HEK293T (cell line): Measurements from ENCODE around the gene QRFP.

Experiments used
- CTCF ChIA-PET: fragments of 350-600 bp; formaldehyde crosslinking; extraction: SDS; loops from one replicate; lab custom pipeline; 2021; ENCODE audit warnings: antibody characterized with exemption, inconsistent platforms; lab: Yijun Ruan, JAX
- POLR2A ChIA-PET: fragments of 350-600 bp; formaldehyde crosslinking; extraction: SDS; loops from one replicate; lab custom pipeline; 2020; ENCODE audit warnings: antibody characterized with exemption, inconsistent platforms; lab: Yijun Ruan, JAX
- DNase-seq: peaks from one replicate; pipeline ENCODE4 v3.0.0; 2012; ENCODE audit warnings: mixed read lengths; ENCODE audit errors: extremely low spot score
- ARNT ChIP-seq: fragments of 450-650 bp; IDR thresholded peaks from 2 replicates; pipeline ENCODE4 v1.6.1; 2017; ENCODE audit warnings: mild to moderate bottlenecking
- BHLHE40 ChIP-seq: fragments of 450-650 bp; IDR thresholded peaks from 2 replicates; pipeline ENCODE4 v1.6.1; 2016; ENCODE audit warnings: mild to moderate bottlenecking, moderate library complexity, borderline replicate concordance
- CTBP1 ChIP-seq: fragments of 450-650 bp; IDR thresholded peaks from 2 replicates; pipeline ENCODE4 v1.6.1; 2016; ENCODE audit warnings: borderline replicate concordance
- ELF4 ChIP-seq: fragments of 450-650 bp; IDR thresholded peaks from 2 replicates; pipeline ENCODE4 v1.6.1; 2017; ENCODE audit warnings: antibody characterized with exemption
- FOXA1 ChIP-seq: fragments of 450-650 bp; IDR thresholded peaks from 2 replicates; pipeline ENCODE4 v1.6.1; 2016; ENCODE audit warnings: mild to moderate bottlenecking
- FOXK2 ChIP-seq: fragments of 450-650 bp; IDR thresholded peaks from 2 replicates; pipeline ENCODE4 v1.6.1; 2016; ENCODE audit warnings: mild to moderate bottlenecking
- FOXM1 ChIP-seq: fragments of 450-650 bp; IDR thresholded peaks from 2 replicates; pipeline ENCODE4 v1.6.1; 2017; ENCODE audit warnings: mild to moderate bottlenecking, borderline replicate concordance
- HDGF ChIP-seq: fragments of 450-650 bp; IDR thresholded peaks from 2 replicates; pipeline ENCODE4 v1.6.1; 2017; ENCODE audit warnings: antibody characterized with exemption, borderline replicate concordance
- L3MBTL2 ChIP-seq: fragments of 450-650 bp; conservative IDR thresholded peaks from 2 replicates; pipeline ENCODE4 v1.6.1; 2016; ENCODE audit warnings: mild to moderate bottlenecking
- LEF1 ChIP-seq: fragments of 450-650 bp; IDR thresholded peaks from 2 replicates; pipeline ENCODE4 v1.6.1; 2017; ENCODE audit warnings: mild to moderate bottlenecking, borderline replicate concordance
- NFRKB ChIP-seq: fragments of 450-650 bp; IDR thresholded peaks from 2 replicates; pipeline ENCODE4 v1.6.1; 2016; ENCODE audit warnings: mild to moderate bottlenecking, moderate library complexity
- PKNOX1 ChIP-seq: fragments of 450-650 bp; IDR thresholded peaks from 2 replicates; pipeline ENCODE4 v1.6.1; 2016
- SP1 ChIP-seq: fragments of 450-650 bp; IDR thresholded peaks from 2 replicates; pipeline ENCODE4 v1.6.1; 2017
- SUZ12 ChIP-seq: fragments of 450-650 bp; IDR thresholded peaks from 2 replicates; pipeline ENCODE4 v1.6.1; 2016; ENCODE audit warnings: mild to moderate bottlenecking
- TARDBP ChIP-seq: fragments of 450-650 bp; IDR thresholded peaks from 2 replicates; pipeline ENCODE4 v1.6.1; 2016
- ZNF384 ChIP-seq: fragments of 450-650 bp; IDR thresholded peaks from 2 replicates; pipeline ENCODE4 v1.6.1; 2016

The QRFP gene

GRCh38 chr9:130942679-130943078 is 46.1 kb upstream of the QRFP start:
- no peak for DNase-seq
- TF ChIP-seq BHLHE40 (no peak), SP1 (no peak), ZNF384 (no peak), HDGF (no peak), SUZ12 (no peak), FOXA1 (no peak), FOXM1 (no peak)
- ChIA-PET CTCF (interaction anchor here (0.6 kb wide), 1 partner anchor 1190 kb away, joined by 5 read pairs; the partner anchor contains the start of gene PTGES), POLR2A (no interaction called here)

- CTCF ChIA-PET, result interaction anchor here (0.8 kb wide), 1 partner anchor 76 kb away, joined by 4 read pairs; no protein-coding TSS in a partner anchor
- POLR2A ChIA-PET, result no interaction called here
- TF ChIP-seq BHLHE40 (no peak), TARDBP (no peak), SUZ12 (no peak), FOXM1 (no peak), LEF1 (no peak), ZNF384 (no peak), FOXK2 (no peak), HDGF (no peak), CTBP1 (no peak), ELF4 (no peak), SP1 (no peak), ARNT (no peak), PKNOX1 (no peak), NFRKB (no peak), FOXA1 (no peak), L3MBTL2 (no peak)
- no peak for DNase-seq
Observed at GRCh38 chr9:130942084-130942483, 45.5 kb upstream of the QRFP start.

- ChIA-PET CTCF (interaction anchor here (0.8 kb wide), 1 partner anchor 75 kb away, joined by 4 read pairs; no protein-coding TSS in a partner anchor), POLR2A (no interaction called here)
- peak; percentile 74 for DNase-seq
- TF ChIP-seq CTBP1, result peak; percentile 26; the same call in 1 of the 2 replicates
- TF ChIP-seq NFRKB, result no peak
Observed at GRCh38 chr9:130940693-130941576, 44.3 kb upstream of the QRFP start.

- ChIA-PET POLR2A (no interaction called here), CTCF (interaction anchor here (0.9 kb wide), 1 partner anchor 70 kb away, joined by 5 read pairs; no protein-coding TSS in a partner anchor)
- TF ChIP-seq TARDBP (no peak), ARNT (no peak), CTBP1 (no peak)
- no peak for DNase-seq
Observed at GRCh38 chr9:130940027-130940549, 43.5 kb upstream of the QRFP start.

GRCh38 chr9:130939405-130940026 is 42.9 kb upstream of the QRFP start:
- ChIA-PET CTCF (interaction anchor here (0.9 kb wide), 1 partner anchor 69 kb away, joined by 5 read pairs; no protein-coding TSS in a partner anchor), POLR2A (no interaction called here)
- peak; percentile 39 for DNase-seq
- TF ChIP-seq FOXM1, result no peak
- TF ChIP-seq L3MBTL2, result no peak
- TF ChIP-seq LEF1, result no peak
- TF ChIP-seq SUZ12, result no peak
- no peak for TF ChIP-seq CTBP1
- no peak for TF ChIP-seq BHLHE40
- no peak for TF ChIP-seq FOXA1

- POLR2A ChIA-PET, result no interaction called here
- TF ChIP-seq PKNOX1 (no peak), ELF4 (no peak)
- peak; percentile 63 for DNase-seq
- CTCF ChIA-PET, result no interaction called here
Observed at GRCh38 chr9:130938652-130939404, 42.2 kb upstream of the QRFP start, which contains the start of gene FIBCD1. Gene FIBCD1 (minus strand): TSS chr9:130939247. CDS start chr9:130938607, 640 bp downstream.

- ChIA-PET POLR2A (no interaction called here), CTCF (no interaction called here)
- TF ChIP-seq FOXK2 (no peak), CTBP1 (no peak), LEF1 (no peak), L3MBTL2 (no peak), ARNT (no peak), SUZ12 (no peak), SP1 (no peak), ZNF384 (no peak), FOXM1 (no peak), HDGF (no peak), PKNOX1 (no peak), NFRKB (no peak), FOXA1 (no peak), ELF4 (no peak), BHLHE40 (no peak), TARDBP (no peak)
- no peak for DNase-seq
Observed at GRCh38 chr9:130938184-130938651, 41.6 kb upstream of the QRFP start.
